A673 (cell line): ENCODE results near the gene ENO3.

Experiments used
- EZH2 ChIP-seq: fragments of 200-600 bp; sonication (generic); IDR thresholded peaks from 2 replicates; pipeline ENCODE4 v1.6.1; 2017; ENCODE audit warnings: borderline replicate concordance, low read depth, mild to moderate bottlenecking, mixed read lengths, antibody characterized with exemption, low read length; ENCODE audit not compliant: poor library complexity, severe bottlenecking
- TF ChIP-seq, protein P1 (sequence below): fragments of 300-800, 200-600 bp; sonication (generic); conservative IDR thresholded peaks from 2 replicates; pipeline ENCODE4 v1.5.1; 2017; ENCODE audit warnings: low read depth, mild to moderate bottlenecking, antibody characterized with exemption, low read length, moderate library complexity, mixed read lengths

DNA sequence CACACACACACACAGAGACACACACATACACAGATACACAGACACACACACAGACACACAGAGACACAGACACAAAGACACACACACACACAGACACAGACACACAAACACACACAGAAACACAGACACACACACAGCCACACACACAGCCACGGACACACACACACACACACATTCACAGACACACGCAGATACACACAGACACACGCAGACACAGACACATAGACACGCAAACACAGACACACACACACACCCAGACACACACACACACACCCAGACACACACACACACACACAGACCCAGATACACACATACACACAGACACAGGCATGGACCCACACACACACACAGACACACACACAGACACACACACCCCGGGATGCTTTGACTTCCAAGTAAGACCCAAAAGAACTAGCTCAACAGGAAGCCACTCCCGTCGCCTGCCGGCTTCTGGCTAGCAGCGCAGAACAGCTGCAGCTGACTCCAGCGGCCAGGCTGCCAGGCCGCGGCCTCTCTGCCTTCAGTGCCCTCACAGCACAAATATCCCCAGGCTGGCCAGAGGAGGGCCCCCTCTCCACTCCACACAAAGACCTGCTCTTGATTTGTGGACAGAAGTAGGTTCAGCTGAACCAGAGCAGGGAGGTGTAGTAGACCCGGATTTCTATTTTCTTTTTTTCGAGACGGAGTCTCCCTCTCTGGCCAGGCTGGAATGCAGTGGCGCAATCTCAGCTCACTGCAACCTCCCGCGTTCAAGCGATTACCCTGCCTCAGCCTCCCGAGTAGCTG is 42.0 kb upstream of the ENO3 start:
- TF ChIP-seq, protein P1, sequence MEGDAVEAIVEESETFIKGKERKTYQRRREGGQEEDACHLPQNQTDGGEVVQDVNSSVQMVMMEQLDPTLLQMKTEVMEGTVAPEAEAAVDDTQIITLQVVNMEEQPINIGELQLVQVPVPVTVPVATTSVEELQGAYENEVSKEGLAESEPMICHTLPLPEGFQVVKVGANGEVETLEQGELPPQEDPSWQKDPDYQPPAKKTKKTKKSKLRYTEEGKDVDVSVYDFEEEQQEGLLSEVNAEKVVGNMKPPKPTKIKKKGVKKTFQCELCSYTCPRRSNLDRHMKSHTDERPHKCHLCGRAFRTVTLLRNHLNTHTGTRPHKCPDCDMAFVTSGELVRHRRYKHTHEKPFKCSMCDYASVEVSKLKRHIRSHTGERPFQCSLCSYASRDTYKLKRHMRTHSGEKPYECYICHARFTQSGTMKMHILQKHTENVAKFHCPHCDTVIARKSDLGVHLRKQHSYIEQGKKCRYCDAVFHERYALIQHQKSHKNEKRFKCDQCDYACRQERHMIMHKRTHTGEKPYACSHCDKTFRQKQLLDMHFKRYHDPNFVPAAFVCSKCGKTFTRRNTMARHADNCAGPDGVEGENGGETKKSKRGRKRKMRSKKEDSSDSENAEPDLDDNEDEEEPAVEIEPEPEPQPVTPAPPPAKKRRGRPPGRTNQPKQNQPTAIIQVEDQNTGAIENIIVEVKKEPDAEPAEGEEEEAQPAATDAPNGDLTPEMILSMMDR: peak; percentile 65
- TF ChIP-seq EZH2: no peak
